Mucosa of stomach (tissue), 1 donor: ENCODE measurements around the gene SCTR.

Experiments
- H3K27me3 ChIP-seq: one replicate; pipeline ENCODE4 v1.7.0; 2013; ENCODE audit warnings: mild to moderate bottlenecking, low read length; ENCODE audit not compliant: control insufficient read depth, insufficient read depth
- H3K36me3 ChIP-seq: one replicate; pipeline ENCODE4 v1.7.0; 2013; ENCODE audit warnings: low read length; ENCODE audit not compliant: control insufficient read depth, insufficient read depth
- H3K4me1 ChIP-seq: one replicate; pipeline ENCODE4 v1.7.0; 2013; ENCODE audit warnings: mild to moderate bottlenecking, low read length; ENCODE audit not compliant: control insufficient read depth, insufficient read depth
- H3K4me3 ChIP-seq: one replicate; pipeline ENCODE4 v1.7.0; 2013; ENCODE audit warnings: low read length
- H3K9ac ChIP-seq: one replicate; pipeline ENCODE4 v1.7.0; 2013; ENCODE audit warnings: mild to moderate bottlenecking, low read length, moderate library complexity
- H3K9me3 ChIP-seq: one replicate; pipeline ENCODE4 v1.7.0; 2013; ENCODE audit warnings: mild to moderate bottlenecking, low read length, moderate library complexity; ENCODE audit not compliant: control insufficient read depth
- donor health status: Pancreatic carcinoma.

The SCTR gene

GRCh38 chr2:119520696-119521432 lies 3.4 kb downstream of the SCTR start:
- H3K27me3 ChIP-seq: peaks cover 28% of the 10 kb centered on the region
- no peaks in the 10 kb centered on the region for H3K36me3 ChIP-seq
- H3K4me3 ChIP-seq: no peak overlapping the region
- no peak overlapping the region for H3K9ac ChIP-seq
- peaks cover 6% of the 10 kb centered on the region for H3K4me1 ChIP-seq
- H3K9me3 ChIP-seq: no peaks in the 10 kb centered on the region

GRCh38 chr2:119519057-119519408 lies 5.2 kb downstream of the SCTR start:
- Histone ChIP-seq H3K27me3 (peaks cover 17% of the 10 kb centered on the region), H3K4me1 (peaks cover 6% of the 10 kb centered on the region), H3K9ac (no peak overlapping the region), H3K9me3 (no peaks in the 10 kb centered on the region), H3K36me3 (no peaks in the 10 kb centered on the region), H3K4me3 (no peak overlapping the region)

DNA sequence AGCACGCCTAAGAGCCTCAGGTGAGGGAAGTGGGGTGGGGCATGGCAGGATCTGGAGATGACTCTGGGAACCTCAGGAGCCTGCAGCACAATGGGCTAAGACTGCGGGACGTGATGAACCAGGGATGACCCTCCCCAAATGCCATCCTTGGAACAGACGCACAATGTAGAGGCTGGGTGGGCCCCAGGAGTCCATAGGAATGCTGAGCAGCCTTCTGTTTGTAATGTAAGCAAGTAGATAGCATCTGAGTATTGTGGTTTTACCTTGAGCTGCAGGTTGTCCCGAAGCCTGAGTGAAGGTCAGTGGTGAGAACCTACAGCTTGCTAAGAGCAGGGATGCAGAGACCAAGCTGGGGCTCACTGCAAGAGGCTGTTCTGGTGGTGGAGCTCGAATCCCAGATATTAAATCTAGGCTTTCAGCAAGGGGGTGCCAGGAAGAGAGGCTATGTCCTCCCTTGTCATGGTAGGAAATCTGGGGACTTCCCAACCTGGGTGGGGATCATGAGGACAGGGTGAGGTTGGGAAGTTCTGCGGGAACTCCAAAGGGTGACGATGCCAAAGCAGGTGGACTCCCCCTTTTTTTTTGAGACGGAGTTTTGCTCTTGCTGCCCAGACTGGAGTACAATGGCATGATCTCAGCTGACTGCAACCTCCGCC lies 5.8 kb downstream of the SCTR start:
- Histone ChIP-seq H3K9me3 (no peaks in the 10 kb centered on the region), H3K4me3 (no peak overlapping the region), H3K36me3 (no peaks in the 10 kb centered on the region), H3K9ac (no peak overlapping the region), H3K4me1 (peaks cover 6% of the 10 kb centered on the region), H3K27me3 (peaks cover 12% of the 10 kb centered on the region)

- Histone ChIP-seq H3K9ac (no peak overlapping the region), H3K4me1 (peaks cover 6% of the 10 kb centered on the region), H3K36me3 (no peaks in the 10 kb centered on the region), H3K9me3 (no peaks in the 10 kb centered on the region), H3K27me3 (peaks cover 2% of the 10 kb centered on the region), H3K4me3 (no peak overlapping the region)
These were observed 6.8 kb downstream of the SCTR start for GRCh38 chr2:119517433-119517832.

DNA sequence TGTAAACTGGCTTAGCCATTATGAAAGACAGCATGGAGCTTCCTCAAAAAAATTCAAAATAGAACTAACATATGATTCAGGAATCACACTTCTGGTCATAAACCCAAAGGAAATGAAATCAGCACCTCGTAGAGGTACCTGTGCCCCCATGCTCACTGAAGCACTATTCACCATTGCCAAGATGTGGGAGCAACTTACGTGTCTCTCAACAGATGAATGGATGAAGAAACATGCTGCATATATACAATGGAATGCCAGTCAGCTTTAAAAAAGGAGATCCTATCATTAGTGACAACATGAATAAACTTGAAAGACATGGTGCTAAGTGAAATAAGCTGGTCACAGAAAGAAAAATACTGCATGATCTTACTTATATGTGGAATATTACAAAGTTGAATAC lies 8.2 kb downstream of the SCTR start:
- no peaks in the 10 kb centered on the region for H3K9me3 ChIP-seq
- no peak overlapping the region for H3K9ac ChIP-seq
- H3K36me3 ChIP-seq: no peaks in the 10 kb centered on the region
- H3K4me3 ChIP-seq: no peak overlapping the region
- H3K27me3 ChIP-seq: no peaks in the 10 kb centered on the region
- H3K4me1 ChIP-seq: peaks cover 6% of the 10 kb centered on the region

DNA sequence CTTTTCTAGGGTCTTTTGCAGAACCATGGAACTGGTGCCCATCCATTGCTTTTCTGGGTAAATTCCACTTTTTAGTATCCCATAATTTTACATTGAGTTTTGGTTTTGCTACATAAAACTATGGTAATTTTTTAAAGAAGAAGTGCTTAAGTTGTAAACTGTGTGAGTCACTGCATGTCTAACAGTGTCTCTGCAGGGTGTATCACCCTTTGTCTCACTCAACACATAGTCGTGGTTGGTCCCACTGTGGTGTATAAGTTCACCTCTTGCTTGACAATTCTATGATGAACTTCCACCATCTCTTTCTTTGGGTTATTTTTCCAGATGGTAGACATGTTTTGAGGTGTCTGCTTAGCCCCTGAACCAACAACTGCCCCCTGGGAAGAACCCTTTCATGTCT lies 10.5 kb downstream of the SCTR start:
- no peaks in the 10 kb centered on the region for H3K9me3 ChIP-seq
- H3K4me1 ChIP-seq: peaks cover 6% of the 10 kb centered on the region
- no peaks in the 10 kb centered on the region for H3K27me3 ChIP-seq
- no peak overlapping the region for H3K4me3 ChIP-seq
- H3K9ac ChIP-seq: no peak overlapping the region
- no peaks in the 10 kb centered on the region for H3K36me3 ChIP-seq

DNA sequence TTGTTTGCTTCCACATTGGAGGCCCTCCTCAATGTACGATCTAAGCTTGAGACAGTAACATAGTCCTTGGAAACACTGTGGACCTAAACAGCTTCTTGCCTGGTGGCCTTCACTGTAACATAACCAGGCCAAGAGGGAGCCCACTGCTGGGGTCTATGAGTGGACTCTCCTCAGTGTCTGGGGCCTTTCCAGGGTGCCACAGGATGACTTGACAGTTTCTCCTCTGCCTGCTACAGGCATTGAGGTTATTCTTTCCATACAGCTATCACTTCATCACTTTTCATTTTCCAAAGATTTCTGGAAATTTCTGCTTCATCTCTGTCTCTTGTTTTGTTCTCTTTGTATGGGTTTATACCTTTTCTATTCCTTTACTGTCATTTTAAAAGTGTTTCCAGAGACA lies 11.3 kb downstream of the SCTR start:
- H3K4me3 ChIP-seq: no peak overlapping the region

GRCh38 chr2:119511989-119512388 lies 12.3 kb downstream of the SCTR start:
- Histone ChIP-seq H3K27me3 (no peaks in the 10 kb centered on the region), H3K4me3 (no peak overlapping the region), H3K9ac (no peak overlapping the region), H3K9me3 (no peaks in the 10 kb centered on the region), H3K4me1 (no peaks in the 10 kb centered on the region), H3K36me3 (no peaks in the 10 kb centered on the region)

More for the DNA sequence above, 11.3 kb downstream of the SCTR start:
- H3K4me1 ChIP-seq: peaks cover 4% of the 10 kb centered on the region
- H3K36me3 ChIP-seq: no peaks in the 10 kb centered on the region
- H3K9ac ChIP-seq: no peak overlapping the region
- H3K27me3 ChIP-seq: no peaks in the 10 kb centered on the region
- H3K9me3 ChIP-seq: no peaks in the 10 kb centered on the region

GRCh38 chr2:119508756-119509155 lies 15.5 kb downstream of the SCTR start:
- Histone ChIP-seq H3K9me3 (no peaks in the 10 kb centered on the region), H3K4me1 (no peaks in the 10 kb centered on the region), H3K9ac (no peak overlapping the region), H3K27me3 (no peaks in the 10 kb centered on the region), H3K4me3 (no peak overlapping the region), H3K36me3 (no peaks in the 10 kb centered on the region)

DNA sequence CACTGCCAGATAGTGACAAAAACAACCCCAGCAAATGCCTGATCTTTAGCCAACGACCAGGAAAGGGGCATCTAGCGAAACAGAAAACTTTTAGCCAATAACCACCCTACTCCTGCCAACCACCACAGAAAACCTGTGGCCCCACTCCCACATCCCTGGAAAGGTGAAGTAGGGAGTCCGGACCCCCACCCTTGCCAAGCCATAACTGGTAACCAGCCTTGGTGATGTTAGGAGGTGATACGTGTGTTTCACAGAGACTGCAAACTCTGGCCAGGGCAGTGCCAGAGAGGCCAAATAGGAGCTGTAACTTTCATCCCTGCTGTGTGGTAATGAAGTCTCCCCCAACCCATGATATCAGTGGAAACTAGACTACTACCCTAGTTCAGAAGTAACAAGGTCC lies 27.6 kb downstream of the SCTR start:
- no peaks in the 10 kb centered on the region for H3K36me3 ChIP-seq
- H3K27me3 ChIP-seq: no peaks in the 10 kb centered on the region
- H3K9me3 ChIP-seq: no peaks in the 10 kb centered on the region
- H3K9ac ChIP-seq: no peak overlapping the region
- H3K4me1 ChIP-seq: peaks cover 5% of the 10 kb centered on the region
- no peak overlapping the region for H3K4me3 ChIP-seq

DNA sequence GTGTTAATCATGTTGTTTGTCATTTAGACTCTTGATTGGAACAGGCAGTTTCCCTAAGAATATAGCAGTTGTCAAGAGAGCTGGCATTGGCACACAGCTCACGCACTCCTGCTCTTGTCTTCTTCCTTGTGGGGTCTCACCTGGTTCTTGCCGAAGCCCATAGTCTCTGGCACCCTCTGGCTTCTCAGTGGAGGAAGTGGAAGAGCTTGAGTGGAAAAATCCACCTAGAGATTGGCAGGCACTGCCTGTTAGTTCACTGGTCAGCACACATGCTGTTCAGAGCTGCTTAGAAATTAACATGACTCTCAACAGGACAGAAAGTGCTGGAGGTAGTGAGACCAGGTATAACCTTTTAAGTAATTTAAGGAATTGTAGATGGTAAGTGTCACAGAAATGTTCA lies 28.3 kb downstream of the SCTR start:
- Histone ChIP-seq H3K9me3 (no peaks in the 10 kb centered on the region), H3K4me3 (no peak overlapping the region), H3K4me1 (peaks cover 9% of the 10 kb centered on the region), H3K27me3 (no peaks in the 10 kb centered on the region), H3K36me3 (no peaks in the 10 kb centered on the region), H3K9ac (no peak overlapping the region)

DNA sequence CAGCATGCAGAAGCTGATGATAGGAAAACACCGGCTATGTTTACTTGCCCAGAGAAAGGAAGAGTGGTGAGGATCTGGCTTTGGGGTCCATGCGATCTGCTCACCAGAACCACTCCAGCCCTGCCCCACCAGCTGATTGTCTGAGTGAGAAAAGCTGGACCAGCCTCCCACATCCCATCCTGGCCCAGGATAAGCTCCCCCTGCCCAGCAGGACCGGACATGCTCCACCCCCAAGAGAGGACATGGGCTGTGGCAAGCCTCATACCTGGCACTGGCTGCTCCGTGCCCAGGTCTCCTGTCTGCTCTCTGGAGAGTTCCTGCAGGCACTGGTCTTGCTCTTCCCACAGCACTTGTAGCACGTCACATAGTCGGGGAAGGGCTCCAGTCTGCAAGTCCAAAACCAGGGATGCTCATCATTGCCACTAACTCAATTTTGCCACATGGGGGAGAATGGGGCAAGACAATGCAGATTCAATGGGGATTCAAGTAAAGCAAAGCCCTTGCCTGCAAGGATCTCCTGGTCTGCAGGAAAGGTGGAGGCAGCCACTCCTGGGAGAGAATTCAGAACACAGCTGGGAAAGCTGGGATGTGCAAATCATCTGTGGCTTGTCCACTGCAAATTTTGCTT lies 30.0 kb downstream of the SCTR start:
- Histone ChIP-seq H3K36me3 (no peaks in the 10 kb centered on the region), H3K9ac (no peak overlapping the region), H3K9me3 (no peaks in the 10 kb centered on the region), H3K4me1 (peaks cover 24% of the 10 kb centered on the region), H3K4me3 (no peak overlapping the region), H3K27me3 (no peaks in the 10 kb centered on the region)
